CD4-positive, alpha-beta memory T cell (primary cell): ENCODE measurements around the gene AKT2. TPM values are rescaled to one million over a fixed set of nuclear protein-coding genes. Genes with fewer than 3 reads are reported as not detected.
A peak's percentile ranks its signal among the peaks of the same experiment; 100 is the strongest.

Source experiments
- CTCF ChIA-PET: fragments of 350-600 bp; sonication (Branson Sonifier 250); formaldehyde crosslinking; loops from one replicate; lab custom pipeline; 2021; ENCODE audit warnings: inconsistent platforms; ENCODE audit not compliant: partially characterized antibody; lab: Charles Lee
- POLR2A ChIA-PET: fragments of 350-600 bp; sonication (Branson Sonifier 250); formaldehyde crosslinking; loops from one replicate; lab custom pipeline; 2021; ENCODE audit not compliant: partially characterized antibody; lab: Charles Lee
- DNase-seq, 5 donors: peaks; one replicate each; pipeline versions ENCODE4 v3.0.0 to v3.0.0-alpha.2; 2020 to 2022; ENCODE audit warnings: mixed read lengths in 1 of 5
- H3K27ac ChIP-seq: one replicate; pipeline ENCODE4 v1.7.0; 2013; ENCODE audit warnings: low read depth, low read length
- H3K27me3 ChIP-seq: 2 replicates; pipeline ENCODE4 v1.7.0; 2013; ENCODE audit warnings: mild to moderate bottlenecking, low read length, moderate library complexity; ENCODE audit not compliant: insufficient read depth
- H3K36me3 ChIP-seq: 2 replicates; pipeline ENCODE4 v1.7.0; 2013; ENCODE audit warnings: mild to moderate bottlenecking, low read length, moderate library complexity; ENCODE audit not compliant: insufficient read depth
- H3K4me1 ChIP-seq: 2 replicates; pipeline ENCODE4 v1.7.0; 2013; ENCODE audit warnings: mild to moderate bottlenecking, low read length, moderate library complexity; ENCODE audit not compliant: insufficient read depth
- H3K4me3 ChIP-seq, 2 donors: one replicate each; pipeline ENCODE4 v1.7.0; 2013; ENCODE audit warnings: low read length in 2 of 2, mild to moderate bottlenecking in 1 of 2
- H3K9me3 ChIP-seq, 2 donors: one replicate each; pipeline ENCODE4 v1.7.0; 2013; ENCODE audit warnings: low read length in 2 of 2, control low read depth in 1 of 2; ENCODE audit not compliant: control insufficient read depth in 1 of 2
- H3K27ac Mint-ChIP-seq, 7 donors: one replicate each; pipeline ENCODE4 v1.8.0; 2020 to 2021; ENCODE audit warnings: mixed read lengths in 7 of 7, mild to moderate bottlenecking in 6 of 7, inconsistent platforms in 3 of 7, moderate library complexity in 3 of 7
- H3K27me3 Mint-ChIP-seq, 2 donors: one replicate each; pipeline ENCODE4 v1.8.0; 2020 to 2021; ENCODE audit warnings: mixed read lengths in 2 of 2
- H3K36me3 Mint-ChIP-seq, 2 donors: one replicate each; pipeline ENCODE4 v1.8.0; 2020 to 2021; ENCODE audit warnings: mixed read lengths in 2 of 2, inconsistent platforms in 1 of 2, mild to moderate bottlenecking in 1 of 2
- H3K4me1 Mint-ChIP-seq, 4 donors: one replicate each; pipeline ENCODE4 v1.8.0; 2020 to 2021; ENCODE audit warnings: mixed read lengths in 4 of 4, mild to moderate bottlenecking in 1 of 4
- H3K4me3 Mint-ChIP-seq, 8 donors: one replicate each; pipeline ENCODE4 v1.8.0; 2020 to 2021; ENCODE audit warnings: mixed read lengths in 8 of 8, mild to moderate bottlenecking in 7 of 8, moderate library complexity in 6 of 8, inconsistent platforms in 3 of 8
- H3K9me3 Mint-ChIP-seq, 8 donors: one replicate each; pipeline ENCODE4 v1.8.0; 2020 to 2021; ENCODE audit warnings: mixed read lengths in 8 of 8, mild to moderate bottlenecking in 5 of 8, inconsistent platforms in 3 of 8, moderate library complexity in 1 of 8
- intact Hi-C: fragments of 100-400 bp; cut with micrococcal nuclease; formaldehyde crosslinking; loops from one replicate; pipeline ENCODE4 v1.15.1; 2023
- polyA plus RNA-seq, 2 donors: library from polyadenylated mRNA; unstranded; fragments of 300-500 nt; fragmentation: Illumina TruSeq; gene quantifications; one replicate each; pipeline ENCODE4 v1.2.3, GENCODE V29; 2021
- total RNA-seq, 2 experiments: library from RNA; stranded (reverse); gene quantifications; one replicate each; pipeline ENCODE4 v1.2.3, GENCODE V29; 2021

AKT2 gene
- total and polyA plus RNA-seq, 4 experiments from 2014 or later = 10.6 to 180 (median 97.8) TPM

DNA sequence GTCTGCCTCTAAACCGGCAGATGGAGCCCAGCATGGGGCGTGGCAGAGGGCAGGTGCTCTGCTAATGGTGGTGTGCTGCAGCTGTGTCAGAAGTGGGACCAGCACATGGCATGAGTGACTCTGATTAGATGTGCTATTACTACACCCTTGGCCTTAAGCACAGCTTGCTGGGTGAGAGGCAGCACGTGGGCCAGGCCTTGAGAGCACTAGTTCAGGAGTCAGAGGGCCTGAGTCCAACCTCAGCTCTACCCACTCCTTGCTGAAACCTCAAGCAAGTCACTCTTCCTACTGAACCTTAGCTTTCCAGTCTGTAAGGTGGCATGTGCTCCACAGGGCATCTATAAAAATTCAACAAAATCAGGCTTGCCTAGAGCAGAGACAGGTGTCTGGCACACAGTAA is 22.7 kb downstream of the AKT2 start:
- Mint-ChIP-seq H3K4me1 (peaks cover 16 to 49% (median 25%) of the 10 kb centered on the region in 4 donors), H3K36me3 (peaks cover 19 to 53% of the 10 kb centered on the region in 2 donors), H3K27ac (no peak overlapping the region), H3K9me3 (peaks cover 0 to 2% (median 0%) of the 10 kb centered on the region in 8 donors), H3K4me3 (no peak overlapping the region), H3K27me3 (no peaks in the 10 kb centered on the region)
- intact Hi-C loops = no loop called here
- Histone ChIP-seq H3K36me3 (peaks cover 14% of the 10 kb centered on the region), H3K27ac (no peak overlapping the region), H3K4me1 (no peaks in the 10 kb centered on the region), H3K4me3 (no peak overlapping the region), H3K27me3 (no peaks in the 10 kb centered on the region), H3K9me3 (no peaks in the 10 kb centered on the region)
- POLR2A ChIA-PET = interaction anchor here (0.6 kb wide), 1 partner anchor 8 kb away, joined by 3 read pairs; no protein-coding TSS in a partner anchor
- DNase-seq = no peak
- CTCF ChIA-PET = no interaction called here

DNA sequence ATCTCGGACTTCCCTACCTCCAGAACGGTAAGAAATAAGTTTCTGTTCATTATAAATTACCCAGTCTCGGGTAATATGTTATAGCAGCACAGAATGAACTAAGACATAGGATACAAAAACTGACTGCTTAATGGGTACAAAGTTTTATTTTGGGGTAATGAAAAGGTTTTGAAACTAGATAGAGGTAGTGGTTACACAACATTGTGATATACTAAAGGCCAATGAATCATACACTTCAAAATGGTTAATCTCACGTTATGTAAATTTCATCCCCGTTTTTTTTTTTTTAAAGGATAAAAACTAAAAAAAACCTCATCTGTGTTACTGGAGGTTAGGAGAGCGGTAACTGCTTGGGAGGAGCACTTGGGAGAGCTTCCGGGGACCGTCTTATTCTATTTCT is 23.5 kb downstream of the AKT2 start:
- peaks cover 17% of the 10 kb centered on the region for H3K36me3 ChIP-seq
- peaks cover 14 to 49% (median 22%) of the 10 kb centered on the region in 4 donors for H3K4me1 Mint-ChIP-seq
- peak overlapping the region in 1 of 7 donors; percentile 10 for H3K27ac Mint-ChIP-seq
- H3K9me3 ChIP-seq = no peaks in the 10 kb centered on the region
- peaks cover 18 to 51% of the 10 kb centered on the region in 2 donors for H3K36me3 Mint-ChIP-seq
- no peak overlapping the region for H3K27ac ChIP-seq
- ChIA-PET POLR2A (interaction anchor here (0.6 kb wide), 1 partner anchor 9 kb away, joined by 3 read pairs; no protein-coding TSS in a partner anchor), CTCF (no interaction called here)
- H3K27me3 ChIP-seq = no peaks in the 10 kb centered on the region
- H3K4me1 ChIP-seq = no peaks in the 10 kb centered on the region
- H3K4me3 ChIP-seq = no peak overlapping the region
- no peak for DNase-seq
- no peaks in the 10 kb centered on the region for H3K27me3 Mint-ChIP-seq
- intact Hi-C loops = no loop called here
- H3K4me3 Mint-ChIP-seq = no peak overlapping the region
- H3K9me3 Mint-ChIP-seq = peaks cover 0 to 2% (median 0%) of the 10 kb centered on the region in 8 donors

DNA sequence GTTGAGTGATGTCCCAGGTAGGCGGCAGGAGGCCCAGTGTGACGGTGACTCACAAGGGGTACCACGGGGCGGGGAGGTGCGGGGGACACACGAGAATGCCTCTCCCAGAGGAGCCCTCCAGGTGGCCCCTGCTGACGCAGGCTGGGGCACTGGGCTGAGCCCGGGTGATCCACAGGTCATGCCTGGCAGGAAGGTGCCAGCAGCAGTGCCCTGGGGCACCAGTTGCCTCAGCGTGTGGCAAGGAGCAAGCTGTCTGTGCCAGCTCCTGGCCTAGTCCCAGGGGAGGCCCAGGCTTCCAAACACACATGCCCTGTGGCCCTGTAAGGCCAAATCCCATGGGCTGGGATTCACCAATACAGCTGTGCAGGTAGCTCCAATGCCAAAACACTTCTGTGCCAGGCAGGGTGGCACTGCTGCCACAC is 28.0 kb downstream of the AKT2 start:
- Mint-ChIP-seq H3K9me3 (peaks cover 0 to 2% (median 0%) of the 10 kb centered on the region in 8 donors), H3K4me1 (peaks cover 17 to 47% (median 24%) of the 10 kb centered on the region in 4 donors), H3K27ac (no peak overlapping the region), H3K36me3 (peaks cover 42 to 65% of the 10 kb centered on the region in 2 donors), H3K4me3 (no peak overlapping the region), H3K27me3 (no peaks in the 10 kb centered on the region)
- no peaks in the 10 kb centered on the region for H3K4me1 ChIP-seq
- H3K4me3 ChIP-seq = no peak overlapping the region
- ChIA-PET POLR2A (interaction anchor here (0.7 kb wide), 1 partner anchor 81 kb away, joined by 3 read pairs; no protein-coding TSS in a partner anchor), CTCF (no interaction called here)
- peaks cover 33% of the 10 kb centered on the region for H3K36me3 ChIP-seq
- intact Hi-C loops = no loop called here
- H3K9me3 ChIP-seq = no peaks in the 10 kb centered on the region
- H3K27me3 ChIP-seq = no peaks in the 10 kb centered on the region
- no peak overlapping the region for H3K27ac ChIP-seq
- no peak for DNase-seq

DNA sequence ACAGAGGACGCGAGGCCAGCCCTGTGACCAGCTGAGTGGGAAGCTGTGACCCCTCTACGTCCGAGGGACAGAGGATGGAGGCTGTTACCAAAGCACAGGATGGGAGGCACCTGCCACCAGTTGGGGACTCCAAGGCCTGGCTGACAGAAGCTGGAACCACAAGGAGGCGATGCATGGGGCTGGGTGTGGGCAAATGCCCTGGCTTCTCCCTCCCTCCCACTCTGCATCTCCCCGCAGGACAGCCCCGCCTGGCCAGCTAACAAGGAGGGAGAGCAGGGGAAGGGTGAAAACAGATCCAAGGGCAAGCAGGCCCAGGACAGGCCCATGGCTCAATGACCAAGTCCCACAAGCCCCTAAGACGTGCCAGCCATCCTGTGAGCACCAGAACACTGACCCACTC is 28.6 kb downstream of the AKT2 start:
- H3K27ac Mint-ChIP-seq = no peak overlapping the region
- peaks cover 45 to 62% of the 10 kb centered on the region in 2 donors for H3K36me3 Mint-ChIP-seq
- intact Hi-C loops = no loop called here
- H3K4me3 Mint-ChIP-seq = no peak overlapping the region
- Histone ChIP-seq H3K4me3 (no peak overlapping the region), H3K9me3 (no peaks in the 10 kb centered on the region), H3K36me3 (peaks cover 33% of the 10 kb centered on the region), H3K4me1 (no peaks in the 10 kb centered on the region), H3K27me3 (no peaks in the 10 kb centered on the region), H3K27ac (no peak overlapping the region)
- ChIA-PET CTCF (no interaction called here), POLR2A (no interaction called here)
- peaks cover 17 to 47% (median 25%) of the 10 kb centered on the region in 4 donors for H3K4me1 Mint-ChIP-seq
- no peaks in the 10 kb centered on the region for H3K27me3 Mint-ChIP-seq
- H3K9me3 Mint-ChIP-seq = peaks cover 0 to 2% (median 0%) of the 10 kb centered on the region in 8 donors
- DNase-seq = no peak

DNA sequence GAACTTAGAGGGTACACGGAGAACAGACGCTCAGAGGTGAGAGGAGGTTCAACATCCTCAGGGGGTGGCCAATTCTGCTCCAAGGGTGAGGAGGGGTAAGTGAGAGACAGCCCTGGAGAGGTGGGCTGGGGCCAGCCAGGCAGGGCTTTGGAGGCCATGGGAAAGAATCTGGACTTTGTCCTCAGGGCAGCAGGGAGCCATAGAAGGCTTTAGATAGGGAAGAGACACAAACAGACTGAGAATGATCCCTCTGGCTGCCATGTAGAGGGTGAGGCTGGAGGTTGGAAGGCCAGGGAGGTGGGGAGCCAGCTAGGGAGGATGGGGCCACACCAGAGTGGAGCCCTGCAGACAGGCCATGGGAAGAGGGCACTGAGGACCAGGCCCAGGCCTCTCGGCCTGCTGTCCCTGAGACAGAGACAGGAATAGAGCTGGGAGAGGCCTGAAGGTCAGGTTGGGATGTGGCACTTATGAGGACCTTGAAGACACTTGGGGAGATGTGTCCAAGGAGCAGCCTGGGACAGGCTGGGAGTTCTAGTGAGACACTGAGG is 29.5 kb downstream of the AKT2 start:
- no peak overlapping the region for H3K4me3 Mint-ChIP-seq
- Histone ChIP-seq H3K4me3 (no peak overlapping the region), H3K36me3 (peaks cover 33% of the 10 kb centered on the region), H3K4me1 (no peaks in the 10 kb centered on the region), H3K9me3 (no peaks in the 10 kb centered on the region), H3K27ac (no peak overlapping the region), H3K27me3 (no peaks in the 10 kb centered on the region)
- ChIA-PET POLR2A (no interaction called here), CTCF (no interaction called here)
- no peak for DNase-seq
- peaks cover 15 to 41% (median 24%) of the 10 kb centered on the region in 4 donors for H3K4me1 Mint-ChIP-seq
- intact Hi-C loops = no loop called here
- H3K36me3 Mint-ChIP-seq = peaks cover 50 to 61% of the 10 kb centered on the region in 2 donors
- H3K9me3 Mint-ChIP-seq = peaks cover 0 to 2% (median 0%) of the 10 kb centered on the region in 8 donors
- no peaks in the 10 kb centered on the region for H3K27me3 Mint-ChIP-seq
- H3K27ac Mint-ChIP-seq = peak overlapping the region in 3 of 7 donors; percentile 15 to 55 (median 31)

DNA sequence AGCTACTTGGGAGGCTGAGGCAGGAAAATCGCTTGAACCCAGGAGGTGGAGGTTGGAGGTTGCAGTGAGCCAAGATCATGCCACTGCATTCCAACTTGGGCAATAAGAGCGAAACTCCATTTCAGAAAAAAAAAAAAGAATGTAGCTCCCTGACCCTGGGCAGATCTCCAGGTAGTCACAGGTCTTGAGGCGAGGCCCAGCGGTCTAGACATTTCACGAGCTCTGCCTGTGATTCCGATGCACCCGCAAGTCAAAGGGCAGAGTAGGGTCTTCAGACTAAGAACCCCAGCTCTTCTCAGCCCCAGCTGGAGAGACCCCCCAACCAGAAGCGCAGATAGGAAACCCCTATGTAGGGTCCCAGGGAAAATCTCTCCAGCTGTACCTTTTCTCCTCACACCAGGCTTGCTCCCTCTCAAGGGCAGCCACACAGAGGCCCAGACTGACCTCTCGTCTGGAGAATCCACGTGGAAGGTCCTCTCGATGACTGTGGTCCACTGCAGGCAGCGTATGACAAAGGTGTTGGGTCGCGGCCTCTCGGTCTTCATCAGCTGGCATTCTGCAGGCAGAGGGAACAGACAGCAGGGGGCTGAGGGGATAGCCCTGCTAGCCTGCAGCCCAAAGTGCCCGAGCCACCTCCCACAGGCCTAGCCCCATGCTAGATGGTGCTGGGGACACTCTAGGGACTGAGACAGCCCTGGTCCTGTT is 30.3 kb downstream of the AKT2 start:
- Mint-ChIP-seq H3K36me3 (peaks cover 50 to 64% of the 10 kb centered on the region in 2 donors), H3K9me3 (peaks cover 0 to 2% (median 0%) of the 10 kb centered on the region in 8 donors), H3K4me1 (peaks cover 14 to 40% (median 23%) of the 10 kb centered on the region in 4 donors), H3K4me3 (no peak overlapping the region), H3K27me3 (no peaks in the 10 kb centered on the region), H3K27ac (peak overlapping the region in 1 of 7 donors; percentile 50)
- no peak overlapping the region for H3K4me3 ChIP-seq
- no peaks in the 10 kb centered on the region for H3K4me1 ChIP-seq
- H3K9me3 ChIP-seq = no peaks in the 10 kb centered on the region
- H3K27ac ChIP-seq = no peak overlapping the region
- H3K36me3 ChIP-seq = peaks cover 33% of the 10 kb centered on the region
- CTCF ChIA-PET = no interaction called here
- POLR2A ChIA-PET = no interaction called here
- no peak for DNase-seq
- no peaks in the 10 kb centered on the region for H3K27me3 ChIP-seq
- intact Hi-C loops = no loop called here

DNA sequence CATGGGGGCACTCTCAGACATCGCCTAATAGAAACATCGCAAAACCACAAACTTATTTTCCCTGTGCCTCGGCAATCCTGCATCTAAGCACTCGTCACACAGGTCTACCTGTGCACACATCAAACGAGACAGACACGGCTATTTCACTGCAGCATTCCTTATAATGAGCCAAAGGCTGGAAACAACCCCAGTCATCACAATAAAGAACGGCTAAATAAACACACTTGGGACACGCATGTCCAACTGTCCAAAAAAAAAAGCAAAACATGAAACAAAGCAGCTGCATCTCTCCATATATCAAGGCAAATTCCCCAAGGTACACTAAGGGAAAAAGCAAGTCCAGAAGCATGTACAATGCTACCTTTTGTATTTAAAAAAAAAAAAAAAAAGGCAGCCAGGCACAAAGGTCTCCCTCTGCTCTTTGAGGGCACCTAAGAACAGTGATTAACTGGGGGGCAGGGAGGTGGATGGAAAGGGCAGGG is 31.5 kb downstream of the AKT2 start:
- no peak overlapping the region for H3K4me3 ChIP-seq
- peaks cover 10 to 32% (median 19%) of the 10 kb centered on the region in 4 donors for H3K4me1 Mint-ChIP-seq
- no peaks in the 10 kb centered on the region for H3K27me3 ChIP-seq
- no peaks in the 10 kb centered on the region for H3K4me1 ChIP-seq
- no peak overlapping the region for H3K4me3 Mint-ChIP-seq
- CTCF ChIA-PET = interaction anchor here (1.3 kb wide), 1 partner anchor 13 kb away, joined by 3 read pairs; no protein-coding TSS in a partner anchor
- H3K27ac ChIP-seq = no peak overlapping the region
- H3K9me3 Mint-ChIP-seq = no peaks in the 10 kb centered on the region
- peak overlapping the region in 1 of 7 donors; percentile 68 for H3K27ac Mint-ChIP-seq
- no peaks in the 10 kb centered on the region for H3K27me3 Mint-ChIP-seq
- peaks cover 54 to 62% of the 10 kb centered on the region in 2 donors for H3K36me3 Mint-ChIP-seq
- DNase-seq = no peak
- H3K9me3 ChIP-seq = no peaks in the 10 kb centered on the region
- intact Hi-C loops = no loop called here
- POLR2A ChIA-PET = no interaction called here
- H3K36me3 ChIP-seq = peaks cover 33% of the 10 kb centered on the region
